CD14-positive monocyte (primary cell): ENCODE results near the gene CPA1. TPM values are rescaled to one million over a fixed set of nuclear protein-coding genes. Genes with fewer than 3 reads are reported as not detected.

ENCODE experiments used
- DNase-seq, 3 donors: peaks; one replicate each; pipeline ENCODE4 v3.0.0-alpha.2; 2011 to 2022
- H2AFZ ChIP-seq: 2 replicates; pipeline ENCODE4 v1.6.0; 2012; ENCODE audit warnings: mild to moderate bottlenecking, low read depth, low read length, inconsistent platforms; ENCODE audit not compliant: insufficient read depth, poor library complexity, severe bottlenecking
- H3K27ac ChIP-seq, 2 donors: 1 replicate in 1 of 2; 2 replicates in 1 of 2; pipeline ENCODE4 v1.5.1; 2012 to 2013; ENCODE audit warnings: low read length in 2 of 2, control low read depth in 1 of 2, inconsistent platforms in 1 of 2, low read depth in 1 of 2, mild to moderate bottlenecking in 1 of 2
- H3K27me3 ChIP-seq, 2 donors: one replicate each; pipeline versions ENCODE4 v1.6.0 to v1.6.1; 2011 to 2013; ENCODE audit warnings: low read length in 2 of 2; ENCODE audit not compliant: control insufficient read depth in 2 of 2, insufficient read depth in 2 of 2
- H3K36me3 ChIP-seq, 2 donors: replicated peaks in 1 of 2; 1 replicate in 1 of 2; 2 replicates in 1 of 2; pipeline versions ENCODE4 v1.5.1 to v1.6.1; 2012 to 2013; ENCODE audit warnings: low read length in 2 of 2, control low read depth in 1 of 2, inconsistent platforms in 1 of 2, mild to moderate bottlenecking in 1 of 2; ENCODE audit not compliant: insufficient read depth in 2 of 2, control insufficient read depth in 1 of 2
- H3K4me1 ChIP-seq, 2 donors: 1 replicate in 1 of 2; 2 replicates in 1 of 2; pipeline versions ENCODE4 v1.5.1 to v1.6.1; 2012 to 2013; ENCODE audit warnings: low read length in 2 of 2, control low read depth in 1 of 2, inconsistent platforms in 1 of 2, mild to moderate bottlenecking in 1 of 2, moderate library complexity in 1 of 2; ENCODE audit not compliant: insufficient read depth in 2 of 2, control insufficient read depth in 1 of 2
- H3K4me2 ChIP-seq: replicated peaks from 2 replicates; pipeline ENCODE3; 2012; ENCODE audit warnings: low read length, moderate library complexity, mild to moderate bottlenecking; ENCODE audit not compliant: poor library complexity, severe bottlenecking; ENCODE audit errors: extremely low read depth
- H3K4me3 ChIP-seq, 3 experiments: fragments of 200-600 bp in 1 of 3; sonication (generic) in 1 of 3; replicated peaks in 1 of 3; 1 replicate in 2 of 3; 2 replicates in 1 of 3; pipeline ENCODE4 v1.5.1; 2011 to 2013; ENCODE audit warnings: low read length in 3 of 3, mild to moderate bottlenecking in 3 of 3, control low read depth in 2 of 3, low read depth in 2 of 3, inconsistent platforms in 1 of 3, moderate library complexity in 1 of 3
- H3K79me2 ChIP-seq: 2 replicates; pipeline ENCODE4 v1.6.0; 2012; ENCODE audit warnings: mild to moderate bottlenecking, control low read depth, inconsistent platforms, low read length, moderate library complexity; ENCODE audit not compliant: insufficient read depth
- H3K9ac ChIP-seq: 2 replicates; pipeline ENCODE4 v1.6.0; 2017; ENCODE audit warnings: low read length, mild to moderate bottlenecking; ENCODE audit not compliant: insufficient read depth, poor library complexity, severe bottlenecking
- H3K9me3 ChIP-seq, 2 donors: replicated peaks in 1 of 2; 1 replicate in 1 of 2; 2 replicates in 1 of 2; pipeline versions ENCODE4 v1.5.1 to v1.6.1; 2012 to 2013; ENCODE audit warnings: low read length in 2 of 2, control low read depth in 1 of 2; ENCODE audit not compliant: control insufficient read depth in 1 of 2, insufficient read depth in 1 of 2
- H4K20me1 ChIP-seq: 2 replicates; pipeline ENCODE4 v1.6.0; 2012; ENCODE audit warnings: mild to moderate bottlenecking, low read length, control low read depth, moderate library complexity; ENCODE audit not compliant: insufficient read depth
- H3K27ac Mint-ChIP-seq, 7 donors: one replicate each; pipeline ENCODE4 v1.8.0; 2020; ENCODE audit warnings: mild to moderate bottlenecking in 7 of 7, mixed read lengths in 7 of 7, moderate library complexity in 6 of 7, inconsistent platforms in 2 of 7
- H3K27me3 Mint-ChIP-seq, 3 donors: one replicate each; pipeline ENCODE4 v1.8.0; 2021 to 2022; ENCODE audit warnings: low read depth in 3 of 3, mild to moderate bottlenecking in 3 of 3, mixed read lengths in 3 of 3, moderate library complexity in 3 of 3, inconsistent platforms in 1 of 3
- H3K36me3 Mint-ChIP-seq, 2 donors: one replicate each; pipeline ENCODE4 v1.8.0; 2020; ENCODE audit warnings: mixed read lengths in 2 of 2, inconsistent platforms in 1 of 2, mild to moderate bottlenecking in 1 of 2
- H3K4me1 Mint-ChIP-seq: one replicate; pipeline ENCODE4 v1.8.0; 2020; ENCODE audit warnings: mild to moderate bottlenecking, mixed read lengths
- H3K4me3 Mint-ChIP-seq, 2 donors: one replicate each; pipeline ENCODE4 v1.8.0; 2020; ENCODE audit warnings: mild to moderate bottlenecking in 2 of 2, mixed read lengths in 2 of 2, moderate library complexity in 1 of 2
- H3K9me3 Mint-ChIP-seq, 7 donors: one replicate each; pipeline ENCODE4 v1.8.0; 2020 to 2022; ENCODE audit warnings: mixed read lengths in 7 of 7, mild to moderate bottlenecking in 6 of 7, moderate library complexity in 6 of 7, inconsistent platforms in 2 of 7
- CTCF ChIP-seq: fragments of 200-600 bp; IDR thresholded peaks from one replicate; pipeline ENCODE4 v1.8.0; 2022; ENCODE audit warnings: antibody characterized with exemption, mild to moderate bottlenecking
- WGBS: methylation state at CpG from one replicate; pipeline ENCODE4 v1.1.5; 2013; ENCODE audit warnings: missing lambda C conversion rate; ENCODE audit not compliant: insufficient coverage; 5-methylcytosine and 5-hydroxymethylcytosine counted together
- intact Hi-C, 2 donors: fragments of 100-400 bp; cut with micrococcal nuclease; formaldehyde crosslinking; loops; one replicate each; pipeline versions ENCODE4 v1.15.0 to v1.15.1; 2023
- polyA plus RNA-seq, 3 donors: library from polyadenylated mRNA; depleted of rRNA in 1 of 3; unstranded in 2 of 3; stranded (reverse) in 1 of 3; fragments of 300-500 nt in 2 of 3; fragments of >200 nt in 1 of 3; fragmentation: Illumina TruSeq in 2 of 3; gene quantifications; 1 replicate in 2 of 3; 2 replicates in 1 of 3; pipeline ENCODE4 v1.2.3, GENCODE V29; 2012 to 2021

CPA1 gene
- polyA plus RNA-seq, 3 donors: not detected

GRCh38 chr7:130358471-130358870, 21.8 kb upstream of the CPA1 start:
- no peaks in the 10 kb centered on the region for H3K4me1 ChIP-seq
- no peaks in the 10 kb centered on the region for H3K27me3 ChIP-seq
- no peak overlapping the region for H3K27ac ChIP-seq
- TF ChIP-seq CTCF: no peak
- peaks cover 8 to 27% (median 20%) of the 10 kb centered on the region in 7 donors for H3K9me3 Mint-ChIP-seq
- no peaks in the 10 kb centered on the region for H3K79me2 ChIP-seq
- H3K36me3 ChIP-seq: no peaks in the 10 kb centered on the region
- no peak overlapping the region for H2AFZ ChIP-seq
- H3K36me3 Mint-ChIP-seq: no peaks in the 10 kb centered on the region
- H3K4me3 Mint-ChIP-seq: no peak overlapping the region
- H4K20me1 ChIP-seq: no peaks in the 10 kb centered on the region
- 100% methylated on average over 4 of the region's 4 CpGs for WGBS
- H3K27me3 Mint-ChIP-seq: peaks cover 0 to 2% (median 0%) of the 10 kb centered on the region in 3 donors
- H3K9ac ChIP-seq: no peak overlapping the region
- H3K9me3 ChIP-seq: peaks cover 20 to 26% of the 10 kb centered on the region in 2 donors
- peaks cover 4% of the 10 kb centered on the region for H3K4me1 Mint-ChIP-seq
- H3K4me3 ChIP-seq: no peak overlapping the region
- H3K27ac Mint-ChIP-seq: no peak overlapping the region
- no peak for DNase-seq
- no peak overlapping the region for H3K4me2 ChIP-seq
- intact Hi-C loops: no loop called here

DNA sequence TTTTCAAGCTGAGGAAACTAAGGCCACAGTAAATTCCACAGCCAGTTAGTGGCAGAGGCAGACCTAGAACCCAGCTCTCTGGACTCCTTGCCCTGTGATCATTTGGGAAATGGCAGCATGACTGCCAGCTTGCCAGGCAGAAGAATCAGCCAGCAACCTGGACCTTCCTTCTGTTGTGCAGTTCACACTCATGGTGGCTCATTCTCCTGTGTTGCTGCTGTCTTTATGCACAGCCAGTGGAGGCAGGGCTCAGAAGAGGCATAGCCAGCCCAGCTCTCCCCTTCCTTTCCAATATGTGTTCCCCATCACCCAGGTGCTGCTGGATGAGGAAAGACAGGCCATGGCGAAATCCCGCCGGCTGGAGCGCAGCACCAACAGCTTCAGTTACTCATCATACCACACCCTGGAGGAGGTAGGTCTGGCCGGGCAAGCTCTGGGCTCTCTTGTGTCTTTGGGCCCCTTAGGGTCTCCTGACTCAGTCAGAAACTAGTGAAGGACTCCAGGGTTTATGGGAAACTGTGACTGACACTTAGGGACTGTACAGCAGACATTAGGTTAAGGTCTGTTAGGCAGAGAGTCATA, 20.9 kb upstream of the CPA1 start:
- Histone ChIP-seq H3K9ac (no peak overlapping the region), H3K4me1 (no peaks in the 10 kb centered on the region), H2AFZ (no peak overlapping the region), H3K27ac (no peak overlapping the region), H3K4me3 (no peak overlapping the region), H4K20me1 (no peaks in the 10 kb centered on the region), H3K79me2 (no peaks in the 10 kb centered on the region), H3K9me3 (peaks cover 20 to 26% of the 10 kb centered on the region in 2 donors), H3K36me3 (no peaks in the 10 kb centered on the region), H3K4me2 (no peak overlapping the region), H3K27me3 (no peaks in the 10 kb centered on the region)
- Mint-ChIP-seq H3K27me3 (peaks cover 0 to 2% (median 0%) of the 10 kb centered on the region in 3 donors), H3K4me1 (peaks cover 4% of the 10 kb centered on the region), H3K9me3 (peaks cover 8 to 27% (median 20%) of the 10 kb centered on the region in 7 donors), H3K36me3 (no peaks in the 10 kb centered on the region), H3K4me3 (no peak overlapping the region), H3K27ac (no peak overlapping the region)
- no peak for DNase-seq
- WGBS: no CpG with 5 or more reads among the region's 5 CpGs
- TF ChIP-seq CTCF: no peak
- intact Hi-C loops: no loop called here
